Activated CD4-positive, alpha-beta T cell treated with anti-CD3 and anti-CD28 coated beads, Interleukin-2, Interleukin-4, amounts not matched to agents 100 ng/mL and 50 ng/mL, durations not matched to agents 16 hours and 8 hours (primary cell): ENCODE measurements around the gene CIAO3.
"Not testable (repeated sequence)": the region's sequence is repeated elsewhere in the genome, so short reads cannot be mapped to it uniquely, and the experiment has no call there.

ENCODE experiments used
- DNase-seq: peaks from one replicate; pipeline ENCODE4 v3.0.0-alpha.2; 2020; ENCODE audit warnings: low spot score

CIAO3 gene

GRCh38 chr16:740764-741505, at the start of gene CIAO3:
Gene CIAO3 (minus strand): TSS chr16:740997. CDS start chr16:740985, 12 bp downstream.
- DNase-seq: peak; percentile 92

GRCh38 chr16:790086-790485, 49.3 kb upstream of the CIAO3 start:
- no peak for DNase-seq

- no peak for DNase-seq
These were observed 48.5 kb upstream of the CIAO3 start for GRCh38 chr16:789191-789850.

GRCh38 chr16:788399-789126, 47.8 kb upstream of the CIAO3 start, which contains the start of gene CHTF18:
Gene CHTF18 (plus strand): TSS chr16:788620. CDS start chr16:788685, 65 bp downstream.
- peak; percentile 93 for DNase-seq

GRCh38 chr16:787978-788398, 47.2 kb upstream of the CIAO3 start, which contains the start of gene RPUSD1:
Gene RPUSD1 (minus strand): TSS chr16:788381. CDS start chr16:787737, 644 bp downstream.
- DNase-seq: no peak

- DNase-seq: no peak
These were observed 46.6 kb upstream of the CIAO3 start for GRCh38 chr16:787321-787966.

GRCh38 chr16:785563-786535, 45.1 kb upstream of the CIAO3 start:
- peak; percentile 72 for DNase-seq

GRCh38 chr16:784431-784830, 43.6 kb upstream of the CIAO3 start:
- no peak for DNase-seq

- DNase-seq: no peak
These were observed 42.8 kb upstream of the CIAO3 start for GRCh38 chr16:783404-784161.

- no peak for DNase-seq
These were observed 42.1 kb upstream of the CIAO3 start for GRCh38 chr16:782766-783403.

GRCh38 chr16:782258-782657, 41.5 kb upstream of the CIAO3 start:
- no peak for DNase-seq

GRCh38 chr16:781346-782010, 40.7 kb upstream of the CIAO3 start:
- DNase-seq: no peak

GRCh38 chr16:780296-780695, 39.5 kb upstream of the CIAO3 start:
- no peak for DNase-seq

- no peak for DNase-seq
These were observed 38.8 kb upstream of the CIAO3 start for GRCh38 chr16:779561-779960.

- no peak for DNase-seq
These were observed 38.2 kb upstream of the CIAO3 start for GRCh38 chr16:778909-779527.

GRCh38 chr16:778447-778846, 37.6 kb upstream of the CIAO3 start:
- DNase-seq: no peak

- DNase-seq: no peak
These were observed 37.0 kb upstream of the CIAO3 start for GRCh38 chr16:777826-778225.

GRCh38 chr16:776824-777223, 36.0 kb upstream of the CIAO3 start:
- no peak for DNase-seq

- not testable (repeated sequence) for DNase-seq
These were observed 35.5 kb upstream of the CIAO3 start for GRCh38 chr16:776298-776697.
